Posterior vena cava (tissue), 2 donors: ENCODE measurements around the gene PITPNM1. TPM values are rescaled to one million over a fixed set of nuclear protein-coding genes. Genes with fewer than 3 reads are reported as not detected.
"Not testable (repeated sequence)": the region's sequence is repeated elsewhere in the genome, so short reads cannot be mapped to it uniquely, and the experiment has no call there.

ENCODE experiments used
- DNase-seq: peaks from one replicate; pipeline ENCODE4 v3.0.0-alpha.2; 2020; ENCODE audit warnings: low spot score
- intact Hi-C, 2 donors: fragments of 100-400 bp; cut with DNase I; formaldehyde crosslinking; loops; one replicate each; pipeline versions ENCODE4 v1.14.1 to v1.14.2; 2022 to 2023
- total RNA-seq, 2 donors: library from RNA; stranded (reverse); fragmentation: NEBNext Ultra II Directional; extraction: Animal tissue kit (Norgen Biotek cat#: 25700); gene quantifications; one replicate each; pipeline ENCODE4 v1.2.1, GENCODE V29; 2021
- donor health status: DM: yes; HTN: yes; CAD: no.
- donor health status: DM: yes; HTN: yes; CAD: no.

PITPNM1 gene
- total RNA-seq, 2 donors from 2014 or later: 31.5 to 42.7 TPM

DNA sequence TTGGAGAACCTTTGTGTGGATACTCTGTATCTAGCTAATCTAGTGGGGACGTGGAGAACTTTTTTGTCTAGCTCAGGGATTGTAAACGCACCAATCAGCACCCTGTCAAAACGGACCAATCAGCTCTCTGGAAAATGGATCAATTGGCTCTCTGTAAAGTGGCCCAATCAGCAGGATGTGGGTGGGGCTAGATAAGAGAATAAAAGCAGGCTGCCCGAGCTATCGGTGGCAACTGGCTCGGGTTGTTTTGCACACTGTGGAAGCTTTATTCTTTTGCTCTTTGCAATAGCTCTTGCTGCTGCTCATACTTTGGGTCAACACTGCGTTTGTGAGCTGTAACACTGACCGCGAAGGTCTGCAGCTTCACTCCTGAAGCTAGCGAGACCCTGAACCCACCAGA is 28.5 kb downstream of the PITPNM1 start:
- DNase-seq, intact Hi-C loops: not testable (repeated sequence)

DNA sequence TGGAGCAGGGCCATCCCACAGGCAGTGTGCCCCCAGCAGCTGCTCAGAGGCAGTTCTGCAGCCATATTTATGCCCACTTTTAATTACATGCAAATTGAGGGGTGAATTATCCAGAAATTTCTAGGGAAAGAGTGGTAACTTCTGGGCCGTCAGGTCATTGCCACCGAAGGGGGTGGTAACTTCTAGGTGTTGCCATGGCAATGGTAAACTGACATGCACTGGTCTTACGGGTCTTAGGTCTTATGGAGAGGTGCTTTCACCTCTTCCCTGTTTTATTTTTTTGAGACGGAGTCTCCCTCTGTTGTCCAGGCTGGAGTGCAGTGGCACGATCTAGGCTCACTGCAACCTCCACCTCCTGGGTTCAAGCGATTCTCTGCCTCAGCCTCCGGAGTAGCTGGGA is 32.3 kb downstream of the PITPNM1 start:
- intact Hi-C loops: no loop called here

DNA sequence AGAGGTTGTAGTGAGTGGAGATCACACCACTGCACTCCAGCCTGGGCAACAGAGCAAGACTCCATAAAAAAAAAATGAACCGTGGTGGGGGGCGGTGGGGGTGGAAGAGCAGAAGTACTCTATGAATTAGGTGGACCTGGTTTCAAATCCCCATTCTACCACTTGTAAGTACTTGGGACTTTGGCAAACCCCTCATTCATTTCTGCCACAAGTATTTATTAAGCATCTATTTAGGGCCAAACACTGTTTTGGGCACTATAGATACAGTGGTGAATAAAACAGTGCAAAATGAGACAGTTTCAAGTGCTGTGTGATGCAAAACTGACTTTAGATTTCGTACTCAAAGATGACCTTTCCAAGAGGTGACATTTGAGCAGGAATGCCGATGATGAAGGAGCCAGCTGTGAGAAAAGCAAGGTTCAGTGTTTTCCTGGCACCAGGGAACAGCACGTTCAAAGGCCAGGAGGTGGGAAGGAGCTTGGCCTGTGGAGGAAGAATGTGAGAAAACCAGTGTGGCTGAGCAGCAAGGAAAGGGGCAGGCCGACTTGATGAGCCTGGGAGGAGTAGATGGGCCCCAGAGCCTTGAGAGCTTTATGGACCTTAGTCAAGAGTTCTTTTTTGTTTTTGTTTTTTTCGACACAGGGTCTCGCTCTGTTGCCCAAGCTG is 34.7 kb downstream of the PITPNM1 start:
- DNase-seq: no peak
- intact Hi-C loops: no loop called here

More for the DNA sequence above, 32.3 kb downstream of the PITPNM1 start:
- DNase-seq: no peak

DNA sequence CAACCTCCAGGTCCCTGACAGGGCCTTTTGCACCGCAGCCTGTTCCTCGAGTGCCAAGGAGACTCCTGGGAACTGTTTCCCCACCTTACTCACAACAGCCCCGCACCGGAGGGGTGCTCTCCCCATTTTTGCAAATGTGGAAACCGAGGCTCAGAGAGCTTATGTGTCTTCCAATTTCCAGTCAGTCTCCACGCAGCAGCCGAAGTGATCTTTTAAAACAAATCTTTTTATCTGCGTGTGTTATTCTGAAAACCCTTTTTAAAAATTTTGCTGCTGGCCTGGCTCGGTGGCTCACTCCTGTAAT is 35.7 kb downstream of the PITPNM1 start:
- intact Hi-C loops: no loop called here
- no peak for DNase-seq

DNA sequence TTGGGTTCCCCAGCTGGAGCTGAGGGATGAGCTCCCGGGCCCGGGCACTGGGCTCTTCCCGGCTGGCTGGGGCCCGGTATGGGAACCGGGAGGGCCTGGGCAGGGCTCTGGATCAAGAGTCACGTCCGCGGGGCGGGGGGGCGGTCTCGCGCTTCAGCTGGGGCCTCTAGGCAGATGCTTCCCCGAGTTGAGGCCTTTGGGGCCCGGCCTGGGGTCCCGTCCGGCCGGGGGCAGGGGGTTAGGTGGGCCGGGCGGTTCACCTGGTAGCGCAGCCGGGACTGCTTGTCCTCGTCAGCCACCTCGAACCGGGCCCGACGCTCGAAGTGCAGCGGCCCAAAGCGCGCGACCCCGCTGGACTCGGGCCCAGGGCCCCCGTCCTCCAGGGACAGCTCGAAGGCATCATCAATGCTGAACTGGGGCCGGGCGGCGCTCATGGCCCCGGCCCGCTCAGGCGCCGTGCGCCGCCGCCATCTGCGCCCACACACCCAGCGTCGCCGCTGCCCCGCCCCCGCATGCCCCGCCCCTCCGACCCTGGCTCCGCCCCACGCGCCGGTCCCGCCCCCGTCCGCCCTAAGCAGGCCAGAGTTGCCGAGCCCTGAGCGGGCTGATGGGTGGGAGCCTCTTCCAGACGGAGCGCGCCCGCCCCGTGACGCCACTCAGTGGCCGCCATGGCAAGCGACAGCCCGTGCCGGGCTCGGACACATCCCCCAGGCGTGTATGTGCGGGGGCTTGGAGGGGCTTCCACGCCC is 36.2 kb downstream of the PITPNM1 start, which contains the start of gene TMEM134:
TMEM134 (minus strand) TSS at position 493 of the 749 bp plus-strand sequence; CDS start at position 434, 59 bp downstream.
- intact Hi-C loops: no loop called here
- peak; percentile 98 for DNase-seq

DNA sequence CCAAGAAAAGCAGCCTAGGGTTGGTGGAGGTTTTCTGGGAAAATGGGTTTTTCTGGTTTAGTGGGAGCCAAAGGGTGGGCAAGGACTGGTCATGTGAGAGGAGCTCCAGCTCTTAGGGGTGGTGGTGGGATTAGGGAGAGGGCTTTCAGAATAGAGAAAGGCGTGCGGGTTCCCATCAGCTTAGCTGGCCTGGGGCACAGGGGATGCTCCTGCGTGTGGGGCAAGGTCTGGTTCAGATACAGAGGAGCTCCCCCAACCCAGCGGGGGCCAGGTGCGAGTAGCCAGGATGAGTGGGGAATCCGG is 36.8 kb downstream of the PITPNM1 start:
- intact Hi-C loops: no loop called here
- no peak for DNase-seq

DNA sequence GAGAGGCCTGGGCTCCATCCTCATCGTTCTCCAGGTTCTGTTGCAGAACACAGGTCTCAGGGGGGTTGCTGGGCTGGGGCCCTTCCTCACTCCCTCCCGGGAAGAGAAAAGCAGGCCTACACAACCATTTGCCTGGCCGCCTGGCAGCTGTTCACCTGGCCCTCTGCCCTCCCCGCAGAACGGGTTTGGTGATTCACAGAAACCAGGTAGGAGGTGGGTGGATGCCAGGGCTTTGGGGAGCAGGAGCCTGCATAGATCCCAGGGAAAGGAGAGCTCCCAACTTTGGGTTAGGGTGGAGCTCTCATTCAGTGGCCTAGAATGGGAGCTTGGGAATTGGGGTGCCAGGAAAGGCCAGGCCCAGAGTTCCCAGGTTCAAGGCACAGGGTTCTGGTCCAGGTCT is 37.1 kb downstream of the PITPNM1 start:
- intact Hi-C loops: no loop called here
- DNase-seq: no peak

DNA sequence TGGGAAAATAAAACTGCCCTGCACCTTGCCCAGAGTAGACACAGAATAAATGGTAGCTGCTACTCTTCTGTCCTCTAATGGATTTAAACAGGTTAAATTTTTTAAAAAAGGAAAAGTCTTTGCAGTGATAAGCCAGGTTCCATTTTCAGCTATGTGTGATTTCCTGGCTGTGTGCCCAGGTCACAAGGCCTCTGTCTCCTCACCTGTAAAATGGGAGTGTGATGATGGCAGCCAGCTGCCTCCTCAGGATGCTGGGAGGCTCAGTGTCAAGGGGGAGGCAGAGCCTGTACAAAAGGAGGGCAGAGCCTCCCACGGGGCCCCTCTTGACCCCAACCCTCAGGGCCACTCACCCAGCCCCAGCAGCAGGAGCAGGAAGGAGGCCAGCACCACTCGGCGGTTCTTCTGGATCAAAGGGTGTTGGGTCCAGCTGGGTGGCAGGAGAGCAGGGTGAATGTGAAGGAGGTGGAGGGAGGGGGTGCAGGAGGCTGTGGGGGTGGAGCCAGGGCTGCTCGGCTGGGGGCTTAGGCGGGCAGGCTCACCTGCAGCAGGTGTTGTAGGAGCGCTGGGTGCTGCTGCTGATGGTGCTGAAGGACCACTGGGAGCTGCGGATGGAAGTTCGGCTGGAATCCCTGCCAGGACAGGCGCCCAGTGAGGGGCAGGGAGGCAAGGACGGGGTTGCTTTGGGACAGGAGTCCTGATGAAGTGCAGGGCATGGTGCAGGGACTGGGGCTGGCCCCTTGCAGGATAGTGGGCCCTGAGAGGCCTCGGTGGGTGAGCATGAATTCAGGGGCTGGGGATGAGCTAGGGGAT is 38.0 kb downstream of the PITPNM1 start:
- intact Hi-C loops: no loop called here
- no peak for DNase-seq

DNA sequence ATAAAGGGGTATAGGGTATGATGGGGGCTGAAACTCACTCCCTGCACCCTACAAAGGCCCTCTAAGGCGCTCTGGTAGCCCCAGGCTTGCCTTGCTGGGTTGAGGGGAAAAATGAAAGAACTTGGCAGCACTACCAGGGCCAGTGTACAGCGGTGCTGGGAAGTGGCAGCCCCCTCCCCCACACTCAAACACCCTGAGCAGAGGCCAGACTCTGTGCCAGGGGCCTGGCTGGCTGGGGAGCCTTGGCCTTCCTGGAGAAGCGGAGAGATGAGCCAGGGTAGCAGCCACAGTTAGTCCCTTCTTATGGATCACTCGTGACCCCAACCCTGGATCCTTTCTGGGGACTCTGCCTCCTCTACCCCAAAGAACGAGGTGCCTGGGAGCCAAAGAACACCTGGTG is 38.8 kb downstream of the PITPNM1 start:
- no peak for DNase-seq

DNA sequence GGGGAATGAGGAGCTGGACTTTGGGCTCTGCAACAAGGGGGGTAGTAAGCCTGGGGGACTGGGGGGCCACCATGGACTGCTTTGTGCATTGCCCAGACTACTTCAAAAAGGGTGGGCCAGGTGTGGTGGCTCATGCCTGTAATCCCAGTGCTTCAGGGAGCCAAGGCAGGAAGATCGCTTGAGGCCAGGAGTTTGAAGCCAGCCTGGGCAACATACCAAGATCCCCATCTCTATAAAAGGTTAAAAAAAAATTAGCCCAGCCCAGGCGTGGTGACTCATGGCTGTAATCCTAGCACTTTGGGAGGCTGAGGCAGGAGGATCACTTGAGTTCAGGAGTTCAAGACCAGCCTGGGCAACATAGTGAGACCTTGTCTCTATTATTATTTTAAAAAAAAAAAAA is 39.6 kb downstream of the PITPNM1 start:
- intact Hi-C loops, DNase-seq: not testable (repeated sequence)

More for the DNA sequence above, 38.8 kb downstream of the PITPNM1 start:
- intact Hi-C loops: no loop called here

DNA sequence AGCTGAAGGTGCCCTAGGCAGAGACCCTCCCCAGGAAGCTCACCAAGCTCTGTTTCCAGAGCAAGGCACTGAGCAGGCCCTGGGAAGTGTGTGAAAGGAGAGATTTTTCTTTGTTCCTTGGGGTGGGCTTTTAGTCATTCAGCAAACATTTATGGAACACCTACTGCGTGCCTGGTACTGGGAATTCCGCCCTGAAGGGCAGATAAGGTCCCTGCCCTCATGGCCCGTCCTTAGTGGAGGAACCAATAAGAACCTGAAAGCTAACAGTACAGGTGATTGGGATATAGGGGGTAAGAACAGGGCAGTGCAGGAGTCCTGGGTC is 40.0 kb downstream of the PITPNM1 start:
- no peak for DNase-seq
- intact Hi-C loops: no loop called here

DNA sequence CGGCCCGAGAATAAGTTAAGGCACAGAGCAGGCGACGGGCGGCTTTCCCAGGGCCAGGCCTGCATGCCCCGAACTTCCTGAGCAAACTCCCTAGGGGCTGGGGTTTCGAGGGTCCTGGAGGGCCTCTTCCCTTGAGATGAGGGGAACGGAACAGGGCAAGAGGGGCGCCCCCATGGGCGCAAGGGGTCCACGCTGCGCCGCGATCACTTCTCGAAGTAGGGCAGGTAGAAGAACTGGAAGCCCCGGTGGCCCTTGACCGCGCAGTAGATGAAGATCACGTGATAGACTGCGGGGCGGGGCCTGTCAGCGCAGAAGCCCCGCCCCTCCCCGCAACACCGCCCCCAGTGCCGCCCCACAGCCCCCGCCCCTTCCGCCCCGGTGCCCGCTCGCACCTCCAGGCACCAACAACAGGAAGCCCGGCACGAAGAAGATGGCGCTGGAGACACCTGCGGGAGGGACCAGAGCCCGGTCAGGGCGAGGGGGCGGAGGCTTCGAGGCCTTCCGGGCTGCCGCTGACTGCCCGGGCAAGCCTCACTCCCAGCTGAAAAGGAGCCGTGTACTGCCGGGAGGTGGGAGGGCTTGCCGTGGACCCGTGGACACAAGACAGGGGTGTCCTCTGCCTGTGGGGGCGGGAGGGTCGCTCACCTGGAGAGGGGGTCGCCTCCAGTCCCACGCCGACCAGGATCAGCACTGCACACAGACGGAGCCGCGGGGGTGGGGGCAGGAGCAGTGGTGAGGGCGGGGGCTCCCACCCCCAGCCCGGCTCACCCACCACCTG is 40.6 kb downstream of the PITPNM1 start:
- intact Hi-C loops: no loop called here
- DNase-seq: peak; percentile 96

DNA sequence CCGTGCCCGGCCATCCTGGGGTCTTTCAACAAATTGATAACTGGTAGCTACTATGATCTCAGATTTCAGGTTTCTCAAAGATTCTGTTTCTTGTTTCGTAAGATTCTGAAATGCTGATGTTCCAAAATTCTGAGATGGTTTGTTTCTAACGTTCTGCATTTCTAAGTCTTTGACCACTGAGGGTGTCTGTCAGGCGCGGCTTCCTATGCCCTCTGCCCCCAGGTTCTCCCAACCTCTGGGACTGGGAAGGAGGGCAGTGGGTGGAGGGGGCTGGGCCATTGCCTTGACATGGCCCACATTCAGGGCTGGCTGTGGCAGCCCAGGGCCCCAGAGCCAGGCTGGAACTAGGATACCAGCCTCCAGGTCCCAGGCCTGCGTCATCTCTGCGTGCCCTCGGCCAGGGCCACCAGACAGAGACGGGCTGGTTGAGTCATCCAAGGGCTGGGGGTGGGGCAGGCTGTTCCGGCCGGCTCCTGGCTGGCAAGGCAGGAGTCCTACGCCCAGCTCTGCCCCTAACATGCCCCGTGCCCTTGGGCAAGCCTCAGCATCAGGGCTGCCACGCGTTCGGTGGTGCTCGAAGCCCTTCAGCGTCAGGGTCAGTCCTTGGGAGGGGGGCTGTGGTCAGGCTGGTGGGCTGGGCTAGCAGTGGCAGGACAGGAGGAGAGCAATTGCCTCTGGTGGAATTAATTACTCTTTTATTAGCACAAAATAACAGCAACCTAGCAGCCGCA is 41.3 kb downstream of the PITPNM1 start:
- peak; percentile 95 for DNase-seq
- intact Hi-C loops: no loop called here

DNA sequence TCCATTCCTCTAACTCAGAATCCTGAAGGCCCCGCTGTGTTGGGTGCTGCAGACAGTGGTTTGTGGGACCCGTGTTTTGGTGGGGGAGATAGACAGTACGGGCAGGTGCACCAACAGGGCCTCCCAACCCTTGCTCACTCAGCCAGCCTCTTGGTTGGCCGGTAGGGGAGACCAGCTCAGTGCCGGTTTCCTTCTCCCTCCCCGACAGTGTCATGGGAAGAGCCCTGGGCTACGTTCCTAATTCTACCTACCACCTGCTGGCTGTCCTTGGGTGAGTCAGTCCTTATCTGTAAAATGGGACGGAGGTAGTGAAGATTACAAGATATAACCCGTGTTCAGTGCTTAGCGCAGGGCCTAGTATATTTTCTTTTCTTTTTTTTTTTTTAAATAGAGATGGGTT is 42.0 kb downstream of the PITPNM1 start:
- intact Hi-C loops: no loop called here

DNA sequence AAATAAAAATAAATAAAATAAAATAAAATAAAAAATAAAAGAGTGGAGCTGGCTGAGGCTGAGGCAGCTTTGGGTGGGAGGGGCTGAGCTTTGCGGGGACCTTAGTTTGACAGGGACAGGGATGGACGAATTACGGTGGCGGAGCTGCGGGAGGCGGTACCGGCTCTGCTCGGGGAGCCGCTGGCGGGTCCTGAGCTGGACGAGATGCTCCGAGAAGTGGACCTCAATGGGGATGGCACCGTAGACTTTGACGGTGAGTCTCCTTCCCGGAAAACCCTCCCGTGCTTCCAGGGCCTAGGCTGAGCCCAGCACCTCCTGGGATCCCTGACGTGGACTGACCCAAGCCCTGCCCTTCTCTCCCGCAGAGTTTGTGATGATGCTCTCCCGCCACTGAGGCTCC is 46.9 kb downstream of the PITPNM1 start:
- intact Hi-C loops: no loop called here
- DNase-seq: no peak

More for the DNA sequence above, 42.0 kb downstream of the PITPNM1 start:
- no peak for DNase-seq

DNA sequence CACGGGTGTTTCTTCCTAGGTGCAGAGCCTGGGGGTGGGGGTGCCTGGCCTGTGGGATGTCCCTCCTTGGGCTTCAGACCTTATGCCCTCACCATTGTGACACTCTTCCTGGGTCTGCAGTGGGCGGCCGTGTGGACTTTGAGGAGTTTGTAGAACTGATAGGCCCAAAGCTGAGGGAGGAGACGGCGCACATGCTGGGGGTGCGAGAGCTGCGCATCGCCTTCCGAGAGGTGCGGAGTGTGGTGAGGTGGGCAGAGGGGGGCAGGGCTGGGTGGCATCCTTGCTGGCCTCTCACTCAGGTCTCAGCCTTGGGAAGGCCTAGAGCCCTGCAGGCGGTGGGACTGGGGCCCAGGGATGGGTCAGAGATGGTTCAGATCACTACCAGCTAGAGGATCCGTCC is 47.7 kb downstream of the PITPNM1 start:
- DNase-seq: no peak

DNA sequence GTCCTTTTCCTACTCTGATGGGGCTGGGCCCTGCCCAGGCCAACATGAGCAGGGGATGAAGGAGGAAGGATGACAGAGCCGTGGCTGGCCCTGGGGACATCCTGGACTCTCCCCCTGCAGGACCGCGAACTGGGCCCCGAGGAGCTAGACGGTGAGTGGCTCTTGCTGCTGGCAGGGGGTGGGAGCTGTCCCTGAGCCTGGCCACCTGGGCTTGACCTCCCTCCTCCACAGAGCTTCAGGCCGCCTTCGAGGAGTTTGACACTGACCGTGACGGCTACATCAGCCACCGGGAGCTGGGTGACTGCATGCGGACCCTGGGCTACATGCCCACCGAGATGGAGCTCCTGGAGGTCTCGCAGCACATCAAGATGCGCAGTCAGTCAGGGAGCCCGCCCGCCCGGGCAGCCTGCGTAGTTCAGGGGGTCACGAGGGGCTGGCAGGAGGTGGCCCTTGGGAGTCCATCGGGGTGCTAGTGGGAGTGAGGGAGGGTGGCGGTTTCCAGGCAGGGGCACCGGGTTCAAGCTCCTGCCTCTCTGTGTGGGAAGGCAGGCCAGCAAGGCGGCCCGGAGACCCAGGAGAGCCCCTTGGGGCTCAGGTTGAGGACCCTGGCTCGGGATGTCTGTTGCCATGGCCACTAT is 49.0 kb downstream of the PITPNM1 start:
- DNase-seq: no peak
- intact Hi-C loops: no loop called here

More for the DNA sequence above, 47.7 kb downstream of the PITPNM1 start:
- intact Hi-C loops: no loop called here

DNA sequence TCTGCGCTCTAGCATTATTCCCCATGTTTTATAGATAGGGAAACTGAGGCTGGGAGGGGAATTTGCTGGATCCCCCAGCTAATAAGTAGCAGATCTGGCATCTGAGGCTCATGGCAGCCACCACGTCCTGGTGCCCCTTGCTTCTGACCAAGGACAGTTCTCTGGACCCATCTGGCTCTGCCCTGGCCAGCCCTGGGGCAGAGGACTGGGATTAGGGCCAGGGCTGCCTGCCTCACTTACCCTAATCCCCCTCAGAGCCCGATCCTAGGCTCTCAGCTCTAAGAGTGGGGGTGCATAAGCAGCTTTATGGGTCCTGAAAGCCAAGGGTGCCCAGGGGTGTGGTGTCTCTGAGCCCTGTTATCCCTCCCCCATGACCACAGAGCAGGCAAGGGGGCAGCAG is 50.1 kb downstream of the PITPNM1 start, which contains the start of gene CABP4:
CABP4 (plus strand) TSS at position 301 of the 400 bp plus-strand sequence; CDS start at position 371, 70 bp downstream.
- DNase-seq: no peak
- intact Hi-C loops: no loop called here
